AG10803 (cell line): ENCODE measurements around the gene CD68.

Experiments used
- DNase-seq: peaks from one replicate; pipeline ENCODE4 v3.0.0; 2010; ENCODE audit warnings: low read depth
- H3K4me3 ChIP-seq: 2 replicates; pipeline ENCODE4 v1.5.1; 2011; ENCODE audit warnings: mild to moderate bottlenecking, low read length, control low read depth
- CTCF ChIP-seq: conservative IDR thresholded peaks from 2 replicates; pipeline ENCODE4 v1.5.1; 2011; ENCODE audit warnings: mild to moderate bottlenecking, low read length, control low read depth, inconsistent platforms

The CD68 gene

GRCh38 chr17:7579001-7579833 lies at the start of gene CD68:
Gene CD68 (plus strand): TSS chr17:7579638. CDS start chr17:7579678, 40 bp downstream.
- peak; percentile 90 for DNase-seq
- H3K4me3 ChIP-seq, result peak within 1 kb of the TSS; percentile 43
- no peak for TF ChIP-seq CTCF

GRCh38 chr17:7530023-7530900 lies 49.2 kb upstream of the CD68 start:
- no peak for TF ChIP-seq CTCF
- no peak overlapping the region for H3K4me3 ChIP-seq
- DNase-seq, result no peak

- no peak for TF ChIP-seq CTCF
- H3K4me3 ChIP-seq, result no peak overlapping the region
- DNase-seq, result no peak
Observed at GRCh38 chr17:7538050-7538449, 41.4 kb upstream of the CD68 start.

GRCh38 chr17:7538891-7539545 lies 40.4 kb upstream of the CD68 start:
- no peak for TF ChIP-seq CTCF
- H3K4me3 ChIP-seq, result no peak overlapping the region

GRCh38 chr17:7541074-7541621 lies 38.3 kb upstream of the CD68 start:
- no peak overlapping the region for H3K4me3 ChIP-seq
- no peak for DNase-seq
- TF ChIP-seq CTCF, result no peak

More at GRCh38 chr17:7538891-7539545, 40.4 kb upstream of the CD68 start:
- no peak for DNase-seq

GRCh38 chr17:7544911-7545310 lies 34.5 kb upstream of the CD68 start:
- TF ChIP-seq CTCF, result no peak
- no peak overlapping the region for H3K4me3 ChIP-seq
- no peak for DNase-seq
